Stimulated activated CD8-positive, alpha-beta memory T cell treated with anti-CD3 and anti-CD28 coated beads, Interleukin-15, amount 100 ng/mL, for 24 hours (primary cell): Measurements from ENCODE around the gene ZDHHC19.
"Not testable (repeated sequence)": the region's sequence is repeated elsewhere in the genome, so short reads cannot be mapped to it uniquely, and the experiment has no call there.

Experiments
- DNase-seq: peaks from one replicate; pipeline ENCODE4 v3.0.0-alpha.2; 2020; ENCODE audit warnings: low read depth

Gene ZDHHC19

DNA sequence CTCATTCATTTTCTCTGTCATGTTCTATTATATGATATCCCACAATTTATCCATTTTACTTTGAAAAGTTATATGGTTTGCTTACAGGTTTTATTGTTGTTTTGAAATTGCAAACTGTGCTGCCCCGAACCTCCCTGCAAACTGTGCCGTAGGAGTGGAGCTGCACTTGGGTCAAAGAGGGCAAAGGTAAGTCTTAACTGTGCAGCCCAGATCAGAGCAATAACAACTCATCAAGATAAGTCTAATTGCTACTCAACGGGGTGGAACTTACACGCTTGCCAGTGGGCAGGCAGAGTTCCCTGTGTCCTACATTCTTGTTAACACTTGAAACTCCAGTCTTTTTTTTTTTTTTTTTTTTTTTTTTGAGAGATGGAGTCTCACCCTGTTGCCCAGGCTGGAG is 33.2 kb downstream of the ZDHHC19 start:
- no peak for DNase-seq

DNA sequence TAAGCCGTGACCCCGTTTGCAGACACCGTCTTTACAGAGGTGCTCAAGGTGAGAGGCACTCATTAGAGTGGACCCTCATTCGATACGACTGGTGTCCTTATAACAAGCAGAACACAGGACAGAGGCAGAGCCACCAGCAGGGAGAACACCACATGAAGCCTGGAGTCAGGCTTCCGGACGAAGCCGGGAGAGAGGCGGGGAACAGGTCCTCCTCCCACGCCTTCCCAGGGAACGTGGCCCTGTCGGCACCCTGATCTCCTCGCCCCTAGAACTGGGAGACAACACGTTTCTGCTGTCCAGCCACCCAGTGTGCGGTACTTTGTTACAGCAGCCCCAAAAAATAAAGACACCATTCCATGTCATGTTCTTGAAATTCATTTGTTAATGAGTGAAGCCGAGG is 33.6 kb downstream of the ZDHHC19 start:
- no peak for DNase-seq

DNA sequence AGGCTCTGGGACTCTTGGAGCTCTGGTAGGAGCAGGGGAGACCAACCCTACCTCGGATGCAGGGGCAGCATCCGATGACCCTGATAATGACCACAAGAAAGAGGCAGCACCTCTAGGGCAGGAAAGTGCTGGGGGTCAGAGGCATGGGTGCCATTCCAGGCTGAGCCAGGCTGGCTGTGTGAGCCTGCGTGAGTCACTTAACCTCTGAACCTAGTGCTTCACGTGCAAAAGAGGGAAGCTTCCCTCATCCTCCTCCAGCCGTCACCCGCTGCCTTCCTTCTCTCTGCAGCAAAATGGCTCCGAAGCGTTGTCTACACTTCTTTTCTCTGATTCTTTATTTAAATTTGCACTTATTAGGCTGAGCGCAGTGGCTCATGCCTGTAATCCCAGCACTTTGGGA is 35.5 kb downstream of the ZDHHC19 start:
- no peak for DNase-seq

- DNase-seq: no peak
Observed at GRCh38 chr3:196175116-196175625, 36.0 kb downstream of the ZDHHC19 start.

GRCh38 chr3:196174652-196175051 is 36.5 kb downstream of the ZDHHC19 start:
- no peak for DNase-seq

DNA sequence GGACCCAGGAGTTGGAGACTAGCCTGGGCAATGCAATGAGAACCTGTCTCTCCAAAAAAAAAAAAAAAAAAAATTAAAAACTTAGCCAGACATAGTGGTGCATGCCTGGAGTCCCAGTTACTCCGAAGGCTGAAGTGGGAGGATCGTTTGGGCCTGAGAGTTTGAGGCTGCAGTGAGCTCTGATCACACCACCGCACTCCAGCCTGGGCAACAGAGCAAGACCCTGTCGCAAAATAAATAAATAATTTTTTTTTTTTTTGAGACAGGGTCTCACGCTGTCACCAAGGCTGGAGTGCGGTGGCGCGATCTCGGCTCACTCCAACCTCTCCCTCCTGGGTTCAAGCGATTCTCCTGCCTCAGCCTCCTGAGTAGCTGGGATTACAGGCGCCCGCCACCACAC is 40.9 kb downstream of the ZDHHC19 start:
- not testable (repeated sequence) for DNase-seq

DNA sequence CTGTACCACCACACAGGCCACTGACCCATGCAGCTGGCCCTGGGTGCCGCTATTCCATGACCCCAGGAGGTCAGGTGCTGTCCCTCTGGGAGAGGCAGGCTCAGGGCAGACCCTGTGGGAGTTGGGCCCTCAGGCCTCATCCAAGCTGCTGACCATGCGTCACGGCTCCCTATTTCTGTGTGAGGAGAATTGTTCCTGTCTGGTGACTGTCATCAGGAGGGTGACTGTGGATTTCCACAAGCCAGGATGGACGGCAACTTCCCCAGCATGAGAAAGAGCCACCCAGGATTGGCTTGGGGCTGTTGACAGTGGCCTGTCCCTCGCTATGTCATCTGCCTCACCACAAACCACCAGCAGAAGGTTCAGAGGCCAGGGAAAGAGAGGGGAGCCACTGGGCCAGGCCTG is 41.4 kb downstream of the ZDHHC19 start:
- no peak for DNase-seq

GRCh38 chr3:196168808-196169391 is 42.3 kb downstream of the ZDHHC19 start:
- DNase-seq: no peak

- DNase-seq: no peak
Observed at GRCh38 chr3:196166741-196167140, 44.5 kb downstream of the ZDHHC19 start.

DNA sequence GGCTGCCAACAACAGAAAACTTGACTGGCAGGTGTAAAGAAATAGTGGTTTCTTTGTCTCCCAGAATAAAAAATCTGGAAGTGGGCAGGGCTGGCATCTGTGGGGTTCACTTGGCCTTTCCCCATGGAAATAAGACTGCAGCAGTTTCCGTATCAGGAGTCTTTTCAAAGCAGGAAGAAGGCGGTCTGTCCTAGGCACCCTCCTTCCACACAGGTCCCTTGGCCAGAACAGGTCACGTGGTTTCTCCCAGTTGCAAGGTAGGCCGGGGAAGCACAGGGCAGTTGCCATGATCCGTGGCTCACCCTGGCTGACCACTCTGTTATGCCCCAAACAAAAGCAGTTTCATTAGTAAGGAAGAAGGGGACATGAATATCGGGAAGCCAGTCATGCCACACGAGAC is 45.4 kb downstream of the ZDHHC19 start:
- no peak for DNase-seq

GRCh38 chr3:196165006-196165575 is 46.1 kb downstream of the ZDHHC19 start:
- not testable (repeated sequence) for DNase-seq

DNA sequence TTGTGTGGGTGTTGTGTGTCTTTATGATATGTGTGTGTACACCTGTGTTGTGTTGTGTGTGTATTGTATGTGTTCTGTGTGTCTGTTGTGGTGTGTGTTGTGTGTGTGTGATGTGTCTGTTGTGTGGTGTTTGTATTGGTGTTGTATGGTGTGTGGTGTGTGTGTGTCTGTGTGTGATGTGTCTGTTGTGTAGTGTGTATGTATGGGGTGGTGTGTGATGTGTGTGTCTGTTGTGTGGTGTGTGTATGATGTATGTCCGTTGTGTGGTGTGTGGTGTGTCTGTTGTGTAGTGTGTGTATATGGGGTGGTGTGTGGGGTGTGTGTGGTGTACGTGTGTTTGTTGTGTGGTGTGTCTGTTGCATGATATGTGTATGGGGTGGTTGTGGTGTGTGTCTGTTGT is 46.6 kb downstream of the ZDHHC19 start:
- DNase-seq: no peak

DNA sequence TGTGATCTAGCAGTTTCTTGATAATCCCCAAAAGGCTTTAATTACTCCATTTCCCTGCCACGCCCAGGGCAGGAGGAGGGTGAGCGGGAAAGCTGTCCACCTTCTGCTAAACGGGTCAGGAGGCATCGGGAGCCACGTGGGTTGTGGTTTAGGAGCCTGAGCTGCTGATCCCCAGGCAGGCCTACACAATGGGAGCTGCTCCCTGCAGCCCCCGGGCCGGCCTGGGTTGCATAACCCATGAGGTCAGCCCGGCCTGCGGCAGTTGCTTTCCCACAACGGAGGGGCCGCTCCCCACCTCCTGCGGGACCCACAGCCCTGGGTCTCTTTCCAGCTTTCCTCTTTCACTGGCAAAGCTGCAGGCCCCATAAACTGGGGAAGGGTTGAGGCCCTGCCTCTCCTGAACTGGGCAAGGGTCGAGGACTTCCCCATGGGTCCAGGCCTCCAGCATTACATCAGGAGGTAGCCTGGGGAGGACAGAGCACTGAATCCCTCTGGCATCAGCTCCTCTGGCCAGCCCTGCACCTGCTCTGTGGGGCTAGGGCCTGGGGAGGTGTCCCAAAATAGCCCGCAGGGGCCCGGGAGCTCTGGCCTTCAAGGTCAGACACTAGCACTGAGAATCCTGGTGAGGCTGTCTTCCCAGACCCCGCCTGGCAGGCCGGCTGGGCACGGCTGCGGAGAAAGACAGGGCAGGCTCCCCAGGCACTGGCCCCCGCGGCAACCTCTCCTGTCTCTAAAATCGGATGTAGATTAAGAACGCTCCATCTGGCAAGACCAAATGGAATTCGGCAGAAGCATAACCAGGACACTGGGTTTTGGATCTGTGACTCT is 47.3 kb downstream of the ZDHHC19 start:
- DNase-seq: no peak

DNA sequence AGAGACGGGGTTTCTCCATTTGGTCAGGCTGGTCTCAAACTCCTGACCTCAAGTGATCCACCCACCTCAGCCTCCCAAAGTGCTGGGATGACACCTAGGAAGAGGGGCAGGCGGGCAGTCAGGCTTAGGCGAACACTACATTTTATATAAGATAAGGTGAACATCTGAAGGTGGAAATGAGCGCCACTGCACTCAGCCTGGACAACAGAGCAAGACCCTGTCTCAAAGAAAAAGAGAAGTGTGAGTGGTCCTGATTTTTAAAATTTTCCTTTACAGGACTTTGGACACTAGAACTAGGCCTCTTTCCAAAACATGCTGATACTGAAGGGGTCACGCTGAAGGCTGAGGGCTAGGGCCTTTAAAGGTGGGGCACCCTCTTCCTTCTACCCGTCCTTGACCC is 48.0 kb downstream of the ZDHHC19 start:
- DNase-seq: no peak

DNA sequence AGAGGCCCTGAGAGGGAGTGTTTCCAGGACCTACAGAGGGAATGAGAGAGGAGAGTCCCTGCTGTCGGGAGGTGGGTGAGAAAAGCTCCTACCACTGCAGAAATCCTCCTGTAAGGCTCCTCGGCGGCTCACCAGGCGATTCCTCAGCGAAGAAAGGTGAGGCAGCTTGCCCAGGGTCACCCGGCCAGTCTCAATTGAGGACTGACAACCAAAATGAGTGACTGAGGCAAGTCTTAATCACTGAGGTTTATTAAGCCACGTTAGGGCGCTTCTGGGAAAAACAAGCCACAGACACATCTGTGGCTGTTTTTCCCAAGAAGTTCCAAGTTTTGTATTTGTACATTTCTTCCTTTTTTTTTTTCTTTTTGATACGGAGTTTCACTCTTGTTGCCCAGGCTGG is 48.5 kb downstream of the ZDHHC19 start:
- DNase-seq: no peak

- DNase-seq: no peak
Observed at GRCh38 chr3:196159952-196160804, 51.0 kb downstream of the ZDHHC19 start.

DNA sequence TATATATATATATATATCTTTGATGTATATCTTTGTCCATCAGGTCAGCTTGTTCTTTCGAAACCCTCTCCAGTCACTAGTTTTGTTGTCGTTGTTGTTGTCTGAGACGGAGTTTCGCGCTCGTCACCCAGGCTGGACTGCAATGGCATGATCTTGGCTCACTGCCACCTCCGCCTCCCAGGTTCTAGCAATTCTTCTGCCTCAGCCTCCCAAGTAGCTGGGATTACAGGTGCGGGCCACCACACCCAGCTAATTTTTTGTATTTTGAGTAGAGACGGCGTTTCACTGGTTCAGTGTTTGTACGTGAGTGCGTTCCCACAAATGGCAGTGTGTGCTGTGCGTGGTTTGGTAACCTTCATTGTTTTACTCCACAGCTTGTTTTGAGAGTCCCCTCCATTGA is 51.7 kb downstream of the ZDHHC19 start:
- no peak for DNase-seq

- DNase-seq: no peak
Observed at GRCh38 chr3:196156160-196156559, 55.0 kb downstream of the ZDHHC19 start.

DNA sequence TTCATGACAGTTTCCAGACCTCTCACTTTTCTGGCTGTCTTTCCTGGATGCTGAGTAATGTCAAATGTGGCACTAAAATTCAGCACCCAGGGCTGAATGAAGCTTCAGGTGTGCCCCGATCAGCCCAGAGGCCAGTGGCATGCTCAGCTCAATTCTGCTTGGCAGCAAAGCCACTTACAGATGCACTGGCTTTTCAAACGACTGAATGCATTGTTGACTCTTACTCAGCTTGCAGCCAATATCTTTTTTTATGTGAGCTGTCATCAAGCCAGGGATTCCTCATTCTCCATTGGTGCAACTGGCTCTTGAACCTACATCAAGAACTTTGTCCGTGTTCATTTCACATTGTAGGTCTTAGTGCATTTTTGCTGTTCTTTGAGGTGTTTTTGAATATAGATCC is 60.7 kb downstream of the ZDHHC19 start:
- DNase-seq: no peak

DNA sequence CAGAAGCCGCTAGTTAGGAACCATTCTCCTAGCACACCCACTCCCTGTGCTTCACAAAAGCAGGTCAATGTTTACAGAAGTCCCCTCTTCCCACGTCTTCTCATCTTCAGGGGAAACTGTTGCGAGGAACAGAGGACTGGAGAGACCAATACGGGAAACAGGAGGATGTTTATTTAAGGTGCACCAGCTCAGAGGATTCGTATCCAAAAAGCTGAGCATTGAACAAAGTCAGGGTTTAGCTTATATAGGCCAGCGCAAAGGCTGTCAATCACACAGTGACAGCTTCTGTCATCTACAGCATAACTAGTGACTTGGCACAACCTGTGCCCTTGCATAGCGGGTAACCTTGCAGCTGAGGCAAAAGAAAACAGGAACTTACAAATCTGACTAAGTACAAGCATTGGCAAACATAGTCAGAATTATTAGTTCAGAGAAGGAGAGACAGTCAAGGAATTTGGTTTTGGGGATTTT is 61.3 kb downstream of the ZDHHC19 start:
- no peak for DNase-seq

GRCh38 chr3:196149375-196149774 is 61.8 kb downstream of the ZDHHC19 start:
- no peak for DNase-seq
